Uterus (tissue), 2 donors: ENCODE results near the gene LYPD6B.

ENCODE experiments used
- CTCF ChIP-seq, 4 experiments: fragments of 200-600 bp in 2 of 4; fragments of 450-650 bp in 2 of 4; sonication (generic) in 2 of 4; IDR thresholded peaks; one replicate each; pipeline ENCODE4 v1.5.1; 2016 to 2019; ENCODE audit warnings: antibody characterized with exemption in 4 of 4, mild to moderate bottlenecking in 2 of 4, moderate library complexity in 1 of 4
- POLR2A ChIP-seq, 2 donors: fragments of 450-650 bp; IDR thresholded peaks; one replicate each; pipeline ENCODE4 v1.6.1; 2016; ENCODE audit warnings: antibody characterized with exemption in 2 of 2, mild to moderate bottlenecking in 1 of 2, moderate library complexity in 1 of 2

DNA sequence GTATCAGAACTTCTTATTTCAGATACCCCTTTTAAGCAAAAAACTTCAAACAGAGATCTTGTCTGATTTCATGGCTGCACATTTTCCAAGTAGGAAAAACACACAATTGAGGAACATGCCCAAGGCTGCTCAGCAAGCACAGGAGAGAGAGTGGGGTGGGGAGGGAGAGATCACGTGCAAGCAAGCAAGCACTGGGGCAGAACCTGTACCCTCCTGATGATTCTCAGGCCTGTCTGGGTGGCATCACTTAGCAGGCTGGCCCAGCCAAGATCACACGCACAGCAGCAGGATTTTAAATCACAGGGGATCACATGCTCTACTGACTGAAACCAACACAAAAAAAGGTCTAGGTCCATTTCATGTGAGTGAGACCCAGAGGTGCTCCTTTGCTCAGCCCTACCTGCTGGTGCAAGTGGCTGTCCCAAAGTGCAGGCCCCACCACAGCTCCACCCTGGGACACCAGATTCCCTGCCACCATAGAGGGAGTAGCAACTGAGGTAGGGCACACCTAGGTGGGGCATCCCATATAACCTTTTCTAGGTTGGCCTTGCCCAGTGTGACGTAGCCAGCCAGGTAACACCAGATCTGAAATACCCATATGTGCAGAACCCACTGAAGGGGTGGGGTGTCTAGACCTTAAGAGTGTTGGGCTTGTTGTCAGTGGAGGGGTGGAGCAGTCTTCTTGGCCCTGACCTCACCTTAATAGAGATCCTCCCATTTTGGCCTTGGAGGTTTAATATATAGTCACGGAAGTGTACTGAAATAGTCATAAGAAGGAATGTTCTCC lies 1.8 kb upstream of the LYPD6B start:
- TF ChIP-seq CTCF (IDR thresholded peaks at IDR 0.05) (no peak), POLR2A (IDR thresholded peaks at IDR 0.05) (no peak)
